ENCODE data around the gene GRID2. TPM values are rescaled to one million over a fixed set of nuclear protein-coding genes. Genes with fewer than 3 reads are reported as not detected.

Gene GRID2
- total RNA-seq, 3 donors from 2014 or later: under 0.01 TPM

DNA sequence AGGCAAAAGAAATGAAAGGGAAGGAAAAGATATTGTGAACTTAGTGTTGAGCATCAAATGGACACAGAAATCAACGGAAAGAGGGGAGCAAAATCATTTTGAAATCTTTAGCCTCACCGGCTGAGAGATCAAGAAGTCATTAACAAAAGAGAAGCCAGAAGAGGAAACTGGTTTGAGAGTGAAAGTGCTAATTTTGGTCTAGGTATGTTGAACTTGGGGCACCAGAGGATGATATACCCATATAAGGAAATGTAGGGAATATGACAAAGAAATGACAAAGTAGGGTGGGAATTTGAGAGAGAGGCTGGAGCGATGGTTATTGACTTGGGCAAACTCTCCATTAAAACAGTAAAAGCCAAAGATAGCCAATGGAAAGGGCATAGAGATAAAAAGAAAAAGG, 1341.4 kb downstream of the GRID2 start:
- no peak for DNase-seq (ENCODE audit: low spot score in 2 of 2)
- no peaks in the 10 kb centered on the region for H3K27me3 ChIP-seq
- H3K36me3 ChIP-seq: no peaks in the 10 kb centered on the region
- H3K27ac ChIP-seq: no peak overlapping the region
- H3K9me3 ChIP-seq: no peaks in the 10 kb centered on the region
- H3K4me3 ChIP-seq: no peak overlapping the region
- intact Hi-C loops (cut with DNase I; ENCODE audit: low total_unique reads): no loop called here
- TF ChIP-seq POLR2AphosphoS5 (IDR thresholded peaks at IDR 0.05) (no peak), POLR2A (IDR thresholded peaks at IDR 0.05) (no peak)
- TF ChIP-seq, protein P1, sequence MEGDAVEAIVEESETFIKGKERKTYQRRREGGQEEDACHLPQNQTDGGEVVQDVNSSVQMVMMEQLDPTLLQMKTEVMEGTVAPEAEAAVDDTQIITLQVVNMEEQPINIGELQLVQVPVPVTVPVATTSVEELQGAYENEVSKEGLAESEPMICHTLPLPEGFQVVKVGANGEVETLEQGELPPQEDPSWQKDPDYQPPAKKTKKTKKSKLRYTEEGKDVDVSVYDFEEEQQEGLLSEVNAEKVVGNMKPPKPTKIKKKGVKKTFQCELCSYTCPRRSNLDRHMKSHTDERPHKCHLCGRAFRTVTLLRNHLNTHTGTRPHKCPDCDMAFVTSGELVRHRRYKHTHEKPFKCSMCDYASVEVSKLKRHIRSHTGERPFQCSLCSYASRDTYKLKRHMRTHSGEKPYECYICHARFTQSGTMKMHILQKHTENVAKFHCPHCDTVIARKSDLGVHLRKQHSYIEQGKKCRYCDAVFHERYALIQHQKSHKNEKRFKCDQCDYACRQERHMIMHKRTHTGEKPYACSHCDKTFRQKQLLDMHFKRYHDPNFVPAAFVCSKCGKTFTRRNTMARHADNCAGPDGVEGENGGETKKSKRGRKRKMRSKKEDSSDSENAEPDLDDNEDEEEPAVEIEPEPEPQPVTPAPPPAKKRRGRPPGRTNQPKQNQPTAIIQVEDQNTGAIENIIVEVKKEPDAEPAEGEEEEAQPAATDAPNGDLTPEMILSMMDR (IDR thresholded peaks at IDR 0.05): no peak
- no peaks in the 10 kb centered on the region for H3K4me1 ChIP-seq

DNA sequence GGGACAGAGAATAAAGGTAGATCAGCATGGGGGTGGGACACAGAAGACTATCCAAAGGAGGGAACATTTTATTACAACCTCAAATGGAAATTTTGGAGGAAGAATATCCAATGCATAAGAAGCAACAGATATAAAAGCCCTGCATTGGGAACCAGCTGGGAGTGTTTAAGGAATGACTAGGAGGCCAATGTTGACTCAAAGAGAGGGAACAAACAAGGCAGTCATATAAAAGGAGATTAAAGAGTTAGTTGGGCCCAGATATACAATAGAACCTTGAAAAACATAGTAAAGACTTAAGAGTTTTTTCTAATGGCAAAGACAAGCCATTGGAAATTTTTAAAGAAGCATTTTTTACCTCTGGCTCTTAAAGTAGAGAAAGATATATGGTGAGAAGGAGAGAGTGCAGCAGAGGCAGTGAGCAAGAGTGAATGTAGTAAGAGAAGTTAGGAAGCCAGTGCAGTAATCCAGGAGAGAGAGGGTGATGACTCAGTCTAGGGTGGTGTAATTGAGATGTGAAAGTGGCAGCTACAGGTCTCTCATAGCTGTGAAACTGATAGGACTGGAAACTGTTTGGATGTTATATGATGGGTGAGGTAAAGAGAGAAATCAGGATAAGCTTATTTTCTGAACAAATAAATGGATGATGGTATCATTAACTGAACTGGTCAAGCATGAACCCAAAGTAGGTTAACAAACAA, 1342.6 kb downstream of the GRID2 start:
- Histone ChIP-seq H3K27me3 (no peaks in the 10 kb centered on the region), H3K36me3 (no peaks in the 10 kb centered on the region), H3K9me3 (no peaks in the 10 kb centered on the region), H3K4me3 (no peak overlapping the region), H3K4me1 (no peaks in the 10 kb centered on the region), H3K27ac (no peak overlapping the region)
- intact Hi-C loops (cut with DNase I; ENCODE audit: low total_unique reads): no loop called here
- no peak for DNase-seq (ENCODE audit: low spot score in 2 of 2)
- no peak for TF ChIP-seq POLR2AphosphoS5 (IDR thresholded peaks at IDR 0.05)
- no peak for TF ChIP-seq POLR2A (IDR thresholded peaks at IDR 0.05)
- TF ChIP-seq, protein P1 (IDR thresholded peaks at IDR 0.05): no peak

DNA sequence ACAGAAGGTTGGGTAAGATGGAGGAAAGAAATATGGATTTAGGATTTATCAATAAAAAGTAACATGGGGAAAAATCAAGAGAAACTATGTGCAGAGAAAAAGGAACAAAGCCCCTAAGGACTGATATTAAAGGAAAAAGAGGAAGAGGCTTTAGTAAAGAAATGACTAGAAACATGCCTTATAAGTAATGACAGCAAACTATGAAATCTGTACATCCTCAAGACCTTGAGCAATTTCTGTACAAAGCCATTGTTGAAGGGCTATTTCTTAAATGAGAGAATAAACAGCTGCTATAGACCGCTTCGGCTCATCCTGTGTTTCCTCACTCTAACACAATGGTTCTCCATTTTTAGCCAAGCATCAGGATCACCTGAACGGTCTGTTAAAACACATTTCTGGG, 1344.5 kb downstream of the GRID2 start:
- TF ChIP-seq, protein P1 (IDR thresholded peaks at IDR 0.05): no peak
- no peak for TF ChIP-seq POLR2AphosphoS5 (IDR thresholded peaks at IDR 0.05)
- TF ChIP-seq POLR2A (IDR thresholded peaks at IDR 0.05): no peak
- H3K27me3 ChIP-seq: no peaks in the 10 kb centered on the region
- no peak overlapping the region for H3K4me3 ChIP-seq
- H3K36me3 ChIP-seq: no peaks in the 10 kb centered on the region
- intact Hi-C loops (cut with DNase I; ENCODE audit: low total_unique reads): no loop called here
- no peak for DNase-seq (ENCODE audit: low spot score in 2 of 2)
- no peak overlapping the region for H3K27ac ChIP-seq
- no peaks in the 10 kb centered on the region for H3K9me3 ChIP-seq
- H3K4me1 ChIP-seq: no peaks in the 10 kb centered on the region

DNA sequence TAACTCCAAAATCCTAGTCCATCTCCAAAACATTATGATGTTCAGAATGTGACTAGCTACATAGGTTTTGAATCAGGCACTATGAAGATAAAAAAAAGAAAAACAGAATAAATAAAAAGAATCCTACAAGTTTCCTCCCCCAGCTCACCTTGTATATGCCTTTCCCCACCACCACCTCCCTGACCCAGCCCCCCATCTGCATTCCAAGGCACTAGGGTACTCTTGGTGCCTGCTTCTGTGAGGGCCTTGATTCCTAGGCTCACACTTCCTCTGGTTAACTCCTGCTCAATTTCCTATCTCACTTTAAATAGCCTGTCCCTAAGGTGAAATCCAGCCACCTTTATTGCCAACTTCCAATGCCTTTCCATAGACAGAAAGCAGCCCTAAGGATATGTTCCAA, 1346.1 kb downstream of the GRID2 start:
- Histone ChIP-seq H3K4me1 (no peaks in the 10 kb centered on the region), H3K36me3 (no peaks in the 10 kb centered on the region), H3K4me3 (no peak overlapping the region), H3K27me3 (no peaks in the 10 kb centered on the region), H3K9me3 (no peaks in the 10 kb centered on the region), H3K27ac (no peak overlapping the region)
- intact Hi-C loops (cut with DNase I; ENCODE audit: low total_unique reads): no loop called here
- TF ChIP-seq POLR2AphosphoS5 (IDR thresholded peaks at IDR 0.05) (no peak), POLR2A (IDR thresholded peaks at IDR 0.05) (no peak)
- TF ChIP-seq, protein P1 (IDR thresholded peaks at IDR 0.05): no peak
- DNase-seq (ENCODE audit: low spot score in 2 of 2): no peak

DNA sequence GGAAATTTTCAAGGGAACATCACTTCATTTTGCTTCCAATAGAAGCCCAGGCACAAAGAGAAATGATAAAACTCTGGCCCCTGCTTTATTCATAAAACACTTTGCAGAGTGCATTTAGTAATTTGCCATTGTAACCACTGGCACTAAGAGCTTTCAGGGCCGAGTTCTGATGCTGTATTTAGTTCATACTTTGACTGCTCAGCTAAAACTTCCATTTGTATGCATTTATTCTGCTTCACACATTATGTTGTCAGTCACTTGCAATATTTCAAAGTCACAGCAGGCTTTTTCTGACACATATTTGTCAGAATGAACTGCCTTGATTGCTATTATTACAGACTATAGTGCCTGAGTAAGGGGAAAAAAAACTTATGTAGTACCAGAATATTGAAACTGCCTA, 1350.4 kb downstream of the GRID2 start:
- Histone ChIP-seq H3K36me3 (no peaks in the 10 kb centered on the region), H3K4me1 (no peaks in the 10 kb centered on the region), H3K27me3 (no peaks in the 10 kb centered on the region), H3K9me3 (no peaks in the 10 kb centered on the region), H3K4me3 (no peak overlapping the region), H3K27ac (no peak overlapping the region)
- DNase-seq (ENCODE audit: low spot score in 2 of 2): no peak
- TF ChIP-seq POLR2AphosphoS5 (IDR thresholded peaks at IDR 0.05): no peak
- no peak for TF ChIP-seq POLR2A (IDR thresholded peaks at IDR 0.05)
- TF ChIP-seq, protein P1 (IDR thresholded peaks at IDR 0.05): no peak
- intact Hi-C loops (cut with DNase I; ENCODE audit: low total_unique reads): no loop called here

Data from breast epithelium (tissue), 4 donors.